Adrenal gland (tissue), 5 donors: ENCODE data around the gene AQP5.

Experiments used
- POLR2A ChIP-seq, 2 donors: fragments of 450-650 bp; IDR thresholded peaks; one replicate each; pipeline ENCODE4 v1.6.1; 2017; ENCODE audit warnings: antibody characterized with exemption in 2 of 2, mild to moderate bottlenecking in 2 of 2, moderate library complexity in 1 of 2
- TF ChIP-seq, protein P1 (sequence below), 6 experiments: fragments of 450-650 bp in 4 of 6; fragments of 200-600 bp in 2 of 6; sonication (generic) in 1 of 6; IDR thresholded peaks; 1 replicate in 5 of 6; 2 replicates in 1 of 6; pipeline versions ENCODE4 v1.5.1 to v1.8.0; 2016 to 2021; ENCODE audit warnings: antibody characterized with exemption in 6 of 6, mild to moderate bottlenecking in 2 of 6, moderate library complexity in 1 of 6
- donor health status: DM: no; HTN: no; CAD: no.

GRCh38 chr12:49946497-49946896 is 15.2 kb upstream of the AQP5 start:
- TF ChIP-seq POLR2A (IDR thresholded peaks at IDR 0.05): no peak
- TF ChIP-seq, protein P1, sequence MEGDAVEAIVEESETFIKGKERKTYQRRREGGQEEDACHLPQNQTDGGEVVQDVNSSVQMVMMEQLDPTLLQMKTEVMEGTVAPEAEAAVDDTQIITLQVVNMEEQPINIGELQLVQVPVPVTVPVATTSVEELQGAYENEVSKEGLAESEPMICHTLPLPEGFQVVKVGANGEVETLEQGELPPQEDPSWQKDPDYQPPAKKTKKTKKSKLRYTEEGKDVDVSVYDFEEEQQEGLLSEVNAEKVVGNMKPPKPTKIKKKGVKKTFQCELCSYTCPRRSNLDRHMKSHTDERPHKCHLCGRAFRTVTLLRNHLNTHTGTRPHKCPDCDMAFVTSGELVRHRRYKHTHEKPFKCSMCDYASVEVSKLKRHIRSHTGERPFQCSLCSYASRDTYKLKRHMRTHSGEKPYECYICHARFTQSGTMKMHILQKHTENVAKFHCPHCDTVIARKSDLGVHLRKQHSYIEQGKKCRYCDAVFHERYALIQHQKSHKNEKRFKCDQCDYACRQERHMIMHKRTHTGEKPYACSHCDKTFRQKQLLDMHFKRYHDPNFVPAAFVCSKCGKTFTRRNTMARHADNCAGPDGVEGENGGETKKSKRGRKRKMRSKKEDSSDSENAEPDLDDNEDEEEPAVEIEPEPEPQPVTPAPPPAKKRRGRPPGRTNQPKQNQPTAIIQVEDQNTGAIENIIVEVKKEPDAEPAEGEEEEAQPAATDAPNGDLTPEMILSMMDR (IDR thresholded peaks at IDR 0.05): no peak
